Measurements from ENCODE around the gene SIGLEC10.
"Not testable (repeated sequence)": the region's sequence is repeated elsewhere in the genome, so short reads cannot be mapped to it uniquely, and the experiment has no call there.

SIGLEC10 gene

GRCh38 chr19:51439021-51439465, 21.6 kb upstream of the SIGLEC10 start:
- H3K9me3 ChIP-seq (ENCODE audit: control insufficient read depth in 5 of 5, low read length in 5 of 5) = peaks cover 0 to 3% (median 0%) of the 10 kb centered on the region in 5 donors
- H3K36me3 ChIP-seq (ENCODE audit: control insufficient read depth in 5 of 5, insufficient read depth in 5 of 5, low read length in 5 of 5) = no peaks in the 10 kb centered on the region
- no peak overlapping the region for H3K27ac ChIP-seq (ENCODE audit: low read depth, low read length)
- no peak overlapping the region for H3K9ac ChIP-seq (ENCODE audit: low read length in 5 of 5)
- H3K4me3 ChIP-seq (ENCODE audit: low read depth in 1 of 5, low read length in 5 of 5) = no peak overlapping the region
- H3K4me1 ChIP-seq (ENCODE audit: control insufficient read depth in 5 of 5, insufficient read depth in 5 of 5, low read length in 5 of 5) = peaks cover 0 to 13% (median 0%) of the 10 kb centered on the region in 5 donors
- peaks cover 8 to 18% (median 16%) of the 10 kb centered on the region in 5 donors for H3K27me3 ChIP-seq (ENCODE audit: control insufficient read depth in 5 of 5, insufficient read depth in 4 of 5, low read length in 5 of 5)

- Histone ChIP-seq H3K4me3 (ENCODE audit: low read depth in 1 of 5, low read length in 5 of 5) (no peak overlapping the region), H3K36me3 (ENCODE audit: control insufficient read depth in 5 of 5, insufficient read depth in 5 of 5, low read length in 5 of 5) (no peaks in the 10 kb centered on the region), H3K9ac (ENCODE audit: low read length in 5 of 5) (no peak overlapping the region), H3K27ac (ENCODE audit: low read depth, low read length) (no peak overlapping the region), H3K27me3 (ENCODE audit: control insufficient read depth in 5 of 5, insufficient read depth in 4 of 5, low read length in 5 of 5) (peaks cover 0 to 5% (median 3%) of the 10 kb centered on the region in 5 donors), H3K4me1 (ENCODE audit: control insufficient read depth in 5 of 5, insufficient read depth in 5 of 5, low read length in 5 of 5) (peaks cover 0 to 3% (median 0%) of the 10 kb centered on the region in 5 donors), H3K9me3 (ENCODE audit: control insufficient read depth in 5 of 5, low read length in 5 of 5) (no peaks in the 10 kb centered on the region)
Observed at GRCh38 chr19:51434456-51434855, 17.0 kb upstream of the SIGLEC10 start.

GRCh38 chr19:51433043-51433442, 15.6 kb upstream of the SIGLEC10 start:
- no peak overlapping the region for H3K9ac ChIP-seq (ENCODE audit: low read length in 5 of 5)
- no peak overlapping the region for H3K27ac ChIP-seq (ENCODE audit: low read depth, low read length)
- no peaks in the 10 kb centered on the region for H3K9me3 ChIP-seq (ENCODE audit: control insufficient read depth in 5 of 5, low read length in 5 of 5)
- peaks cover 0 to 3% (median 0%) of the 10 kb centered on the region in 5 donors for H3K27me3 ChIP-seq (ENCODE audit: control insufficient read depth in 5 of 5, insufficient read depth in 4 of 5, low read length in 5 of 5)
- peaks cover 0 to 3% (median 0%) of the 10 kb centered on the region in 5 donors for H3K4me1 ChIP-seq (ENCODE audit: control insufficient read depth in 5 of 5, insufficient read depth in 5 of 5, low read length in 5 of 5)
- no peak overlapping the region for H3K4me3 ChIP-seq (ENCODE audit: low read depth in 1 of 5, low read length in 5 of 5)
- H3K36me3 ChIP-seq (ENCODE audit: control insufficient read depth in 5 of 5, insufficient read depth in 5 of 5, low read length in 5 of 5) = no peaks in the 10 kb centered on the region

- no peak overlapping the region for H3K4me3 ChIP-seq (ENCODE audit: low read depth in 1 of 5, low read length in 5 of 5)
- no peak overlapping the region for H3K27ac ChIP-seq (ENCODE audit: low read depth, low read length)
Observed at GRCh38 chr19:51431124-51431523, 13.7 kb upstream of the SIGLEC10 start.

GRCh38 chr19:51430221-51430620, 12.8 kb upstream of the SIGLEC10 start:
- Histone ChIP-seq H3K36me3 (ENCODE audit: control insufficient read depth in 5 of 5, insufficient read depth in 5 of 5, low read length in 5 of 5) (no peaks in the 10 kb centered on the region), H3K9ac (ENCODE audit: low read length in 5 of 5) (no peak overlapping the region), H3K4me1 (ENCODE audit: control insufficient read depth in 5 of 5, insufficient read depth in 5 of 5, low read length in 5 of 5) (peaks cover 0 to 3% (median 0%) of the 10 kb centered on the region in 5 donors), H3K27me3 (ENCODE audit: control insufficient read depth in 5 of 5, insufficient read depth in 4 of 5, low read length in 5 of 5) (peaks cover 0 to 8% (median 4%) of the 10 kb centered on the region in 5 donors), H3K4me3 (ENCODE audit: low read depth in 1 of 5, low read length in 5 of 5) (no peak overlapping the region), H3K9me3 (ENCODE audit: control insufficient read depth in 5 of 5, low read length in 5 of 5) (no peaks in the 10 kb centered on the region), H3K27ac (ENCODE audit: low read depth, low read length) (no peak overlapping the region)

More at GRCh38 chr19:51431124-51431523, 13.7 kb upstream of the SIGLEC10 start:
- Histone ChIP-seq H3K9me3 (ENCODE audit: control insufficient read depth in 5 of 5, low read length in 5 of 5) (no peaks in the 10 kb centered on the region), H3K9ac (ENCODE audit: low read length in 5 of 5) (no peak overlapping the region), H3K36me3 (ENCODE audit: control insufficient read depth in 5 of 5, insufficient read depth in 5 of 5, low read length in 5 of 5) (no peaks in the 10 kb centered on the region), H3K27me3 (ENCODE audit: control insufficient read depth in 5 of 5, insufficient read depth in 4 of 5, low read length in 5 of 5) (peaks cover 0 to 3% (median 0%) of the 10 kb centered on the region in 5 donors), H3K4me1 (ENCODE audit: control insufficient read depth in 5 of 5, insufficient read depth in 5 of 5, low read length in 5 of 5) (peaks cover 0 to 3% (median 0%) of the 10 kb centered on the region in 5 donors)

- H3K9ac ChIP-seq (ENCODE audit: low read length in 5 of 5) = no peak overlapping the region
- no peak overlapping the region for H3K27ac ChIP-seq (ENCODE audit: low read depth, low read length)
- no peaks in the 10 kb centered on the region for H3K9me3 ChIP-seq (ENCODE audit: control insufficient read depth in 5 of 5, low read length in 5 of 5)
- H3K4me1 ChIP-seq (ENCODE audit: control insufficient read depth in 5 of 5, insufficient read depth in 5 of 5, low read length in 5 of 5) = no peaks in the 10 kb centered on the region
- peaks cover 0 to 8% (median 4%) of the 10 kb centered on the region in 5 donors for H3K27me3 ChIP-seq (ENCODE audit: control insufficient read depth in 5 of 5, insufficient read depth in 4 of 5, low read length in 5 of 5)
- H3K36me3 ChIP-seq (ENCODE audit: control insufficient read depth in 5 of 5, insufficient read depth in 5 of 5, low read length in 5 of 5) = no peaks in the 10 kb centered on the region
- H3K4me3 ChIP-seq (ENCODE audit: low read depth in 1 of 5, low read length in 5 of 5) = no peak overlapping the region
Observed at GRCh38 chr19:51427201-51427600, 9.8 kb upstream of the SIGLEC10 start.

GRCh38 chr19:51422053-51422448, 4.6 kb upstream of the SIGLEC10 start:
- no peaks in the 10 kb centered on the region for H3K9me3 ChIP-seq (ENCODE audit: control insufficient read depth in 5 of 5, low read length in 5 of 5)
- no peak overlapping the region for H3K27ac ChIP-seq (ENCODE audit: low read depth, low read length)
- no peak overlapping the region for H3K4me3 ChIP-seq (ENCODE audit: low read depth in 1 of 5, low read length in 5 of 5)
- peaks cover 2 to 15% (median 13%) of the 10 kb centered on the region in 5 donors for H3K27me3 ChIP-seq (ENCODE audit: control insufficient read depth in 5 of 5, insufficient read depth in 4 of 5, low read length in 5 of 5)
- no peak overlapping the region for H3K9ac ChIP-seq (ENCODE audit: low read length in 5 of 5)
- H3K4me1 ChIP-seq (ENCODE audit: control insufficient read depth in 5 of 5, insufficient read depth in 5 of 5, low read length in 5 of 5) = peaks cover 0 to 4% (median 0%) of the 10 kb centered on the region in 5 donors
- H3K36me3 ChIP-seq (ENCODE audit: control insufficient read depth in 5 of 5, insufficient read depth in 5 of 5, low read length in 5 of 5) = no peaks in the 10 kb centered on the region

GRCh38 chr19:51421229-51422052, 4.0 kb upstream of the SIGLEC10 start:
- Histone ChIP-seq H3K27ac (ENCODE audit: low read depth, low read length) (no peak overlapping the region), H3K36me3 (ENCODE audit: control insufficient read depth in 5 of 5, insufficient read depth in 5 of 5, low read length in 5 of 5) (no peaks in the 10 kb centered on the region), H3K9ac (ENCODE audit: low read length in 5 of 5) (no peak overlapping the region), H3K9me3 (ENCODE audit: control insufficient read depth in 5 of 5, low read length in 5 of 5) (no peaks in the 10 kb centered on the region), H3K4me3 (ENCODE audit: low read depth in 1 of 5, low read length in 5 of 5) (no peak overlapping the region), H3K27me3 (ENCODE audit: control insufficient read depth in 5 of 5, insufficient read depth in 4 of 5, low read length in 5 of 5) (peaks cover 2 to 16% (median 13%) of the 10 kb centered on the region in 5 donors), H3K4me1 (ENCODE audit: control insufficient read depth in 5 of 5, insufficient read depth in 5 of 5, low read length in 5 of 5) (peaks cover 0 to 6% (median 0%) of the 10 kb centered on the region in 5 donors)

- peaks cover 2 to 15% (median 14%) of the 10 kb centered on the region in 5 donors for H3K27me3 ChIP-seq (ENCODE audit: control insufficient read depth in 5 of 5, insufficient read depth in 4 of 5, low read length in 5 of 5)
- not testable (repeated sequence) for H3K27ac ChIP-seq (ENCODE audit: low read depth, low read length); H3K9ac ChIP-seq (ENCODE audit: low read length in 5 of 5); H3K9me3 ChIP-seq (ENCODE audit: control insufficient read depth in 5 of 5, low read length in 5 of 5); H3K4me3 ChIP-seq (ENCODE audit: low read depth in 1 of 5, low read length in 5 of 5); H3K4me1 ChIP-seq (ENCODE audit: control insufficient read depth in 5 of 5, insufficient read depth in 5 of 5, low read length in 5 of 5); H3K36me3 ChIP-seq (ENCODE audit: control insufficient read depth in 5 of 5, insufficient read depth in 5 of 5, low read length in 5 of 5)
Observed at GRCh38 chr19:51420511-51420910, 3.1 kb upstream of the SIGLEC10 start.

GRCh38 chr19:51418707-51419106, 1.3 kb upstream of the SIGLEC10 start:
- peaks cover 2 to 17% (median 15%) of the 10 kb centered on the region in 5 donors for H3K27me3 ChIP-seq (ENCODE audit: control insufficient read depth in 5 of 5, insufficient read depth in 4 of 5, low read length in 5 of 5)
- no peak overlapping the region for H3K27ac ChIP-seq (ENCODE audit: low read depth, low read length)
- H3K9me3 ChIP-seq (ENCODE audit: control insufficient read depth in 5 of 5, low read length in 5 of 5) = no peaks in the 10 kb centered on the region
- no peaks in the 10 kb centered on the region for H3K36me3 ChIP-seq (ENCODE audit: control insufficient read depth in 5 of 5, insufficient read depth in 5 of 5, low read length in 5 of 5)
- no peak overlapping the region for H3K9ac ChIP-seq (ENCODE audit: low read length in 5 of 5)
- H3K4me1 ChIP-seq (ENCODE audit: control insufficient read depth in 5 of 5, insufficient read depth in 5 of 5, low read length in 5 of 5) = peaks cover 0 to 6% (median 0%) of the 10 kb centered on the region in 5 donors
- H3K4me3 ChIP-seq (ENCODE audit: low read depth in 1 of 5, low read length in 5 of 5) = no peak overlapping the region

Data from subcutaneous abdominal adipose tissue (tissue), 5 donors.